Measurements from ENCODE around the gene PRKCA. TPM values are rescaled to one million over a fixed set of nuclear protein-coding genes. Genes with fewer than 3 reads are reported as not detected.

The PRKCA gene
- total and polyA plus RNA-seq, 2 of the 13 experiments (the other 11 are each of a cell fraction or from before 2014, with no cell fraction given) = 18.5 to 21.5 TPM

GRCh38 chr17:66451188-66452149 lies 149.1 kb downstream of the PRKCA start (continued):
- TF ChIP-seq SNAPC4 (CRISPR knock-in tag; IDR thresholded peaks at IDR 0.05) (no peak), ADNP (CRISPR knock-in tag; IDR thresholded peaks at IDR 0.05) (peak; percentile 24; the same call in 1 of the 2 replicates), NCOA2 (CRISPR knock-in tag; IDR thresholded peaks at IDR 0.05) (peak; percentile 63), CENPX (CRISPR knock-in tag; IDR thresholded peaks at IDR 0.05) (no peak), HNRNPK (IDR thresholded peaks at IDR 0.05; ENCODE audit: low read depth, low read length, poor library complexity, severe bottlenecking) (no peak), MZF1 (CRISPR knock-in tag; IDR thresholded peaks at IDR 0.05; ENCODE audit: borderline replicate concordance) (no peak), ATF5 (CRISPR knock-in tag; IDR thresholded peaks at IDR 0.05; ENCODE audit: low read depth) (no peak), SETDB1 (CRISPR knock-in tag; IDR thresholded peaks at IDR 0.05; ENCODE audit: borderline replicate concordance) (no peak), PHF5A (CRISPR knock-in tag; IDR thresholded peaks at IDR 0.05; ENCODE audit: low read depth, unreplicated experiment) (peak; percentile 77), SRF (IDR thresholded peaks at IDR 0.05; ENCODE audit: low read depth, low read length) (no peak), ESRRA (CRISPR knock-in tag; IDR thresholded peaks at IDR 0.05; ENCODE audit: low read depth) (no peak), ZNF331 (CRISPR knock-in tag; IDR thresholded peaks at IDR 0.05) (peak; percentile 50; the same call in 1 of the 2 replicates), ZNF292 (CRISPR knock-in tag; IDR thresholded peaks at IDR 0.05; ENCODE audit: borderline replicate concordance, low read depth) (peak; percentile 83), ZNF44 (CRISPR knock-in tag; IDR thresholded peaks at IDR 0.05) (peak; percentile 59; the same call in 1 of the 2 replicates)
- TF ChIP-seq, protein P1, sequence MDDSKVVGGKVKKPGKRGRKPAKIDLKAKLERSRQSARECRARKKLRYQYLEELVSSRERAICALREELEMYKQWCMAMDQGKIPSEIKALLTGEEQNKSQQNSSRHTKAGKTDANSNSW (CRISPR knock-in tag; IDR thresholded peaks at IDR 0.05; ENCODE audit: borderline replicate concordance) = no peak
- TF ChIP-seq, protein P2, sequence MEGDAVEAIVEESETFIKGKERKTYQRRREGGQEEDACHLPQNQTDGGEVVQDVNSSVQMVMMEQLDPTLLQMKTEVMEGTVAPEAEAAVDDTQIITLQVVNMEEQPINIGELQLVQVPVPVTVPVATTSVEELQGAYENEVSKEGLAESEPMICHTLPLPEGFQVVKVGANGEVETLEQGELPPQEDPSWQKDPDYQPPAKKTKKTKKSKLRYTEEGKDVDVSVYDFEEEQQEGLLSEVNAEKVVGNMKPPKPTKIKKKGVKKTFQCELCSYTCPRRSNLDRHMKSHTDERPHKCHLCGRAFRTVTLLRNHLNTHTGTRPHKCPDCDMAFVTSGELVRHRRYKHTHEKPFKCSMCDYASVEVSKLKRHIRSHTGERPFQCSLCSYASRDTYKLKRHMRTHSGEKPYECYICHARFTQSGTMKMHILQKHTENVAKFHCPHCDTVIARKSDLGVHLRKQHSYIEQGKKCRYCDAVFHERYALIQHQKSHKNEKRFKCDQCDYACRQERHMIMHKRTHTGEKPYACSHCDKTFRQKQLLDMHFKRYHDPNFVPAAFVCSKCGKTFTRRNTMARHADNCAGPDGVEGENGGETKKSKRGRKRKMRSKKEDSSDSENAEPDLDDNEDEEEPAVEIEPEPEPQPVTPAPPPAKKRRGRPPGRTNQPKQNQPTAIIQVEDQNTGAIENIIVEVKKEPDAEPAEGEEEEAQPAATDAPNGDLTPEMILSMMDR (CRISPR knock-in tag; IDR thresholded peaks at IDR 0.05) = peak; percentile 92
- TF ChIP-seq, protein P3, sequence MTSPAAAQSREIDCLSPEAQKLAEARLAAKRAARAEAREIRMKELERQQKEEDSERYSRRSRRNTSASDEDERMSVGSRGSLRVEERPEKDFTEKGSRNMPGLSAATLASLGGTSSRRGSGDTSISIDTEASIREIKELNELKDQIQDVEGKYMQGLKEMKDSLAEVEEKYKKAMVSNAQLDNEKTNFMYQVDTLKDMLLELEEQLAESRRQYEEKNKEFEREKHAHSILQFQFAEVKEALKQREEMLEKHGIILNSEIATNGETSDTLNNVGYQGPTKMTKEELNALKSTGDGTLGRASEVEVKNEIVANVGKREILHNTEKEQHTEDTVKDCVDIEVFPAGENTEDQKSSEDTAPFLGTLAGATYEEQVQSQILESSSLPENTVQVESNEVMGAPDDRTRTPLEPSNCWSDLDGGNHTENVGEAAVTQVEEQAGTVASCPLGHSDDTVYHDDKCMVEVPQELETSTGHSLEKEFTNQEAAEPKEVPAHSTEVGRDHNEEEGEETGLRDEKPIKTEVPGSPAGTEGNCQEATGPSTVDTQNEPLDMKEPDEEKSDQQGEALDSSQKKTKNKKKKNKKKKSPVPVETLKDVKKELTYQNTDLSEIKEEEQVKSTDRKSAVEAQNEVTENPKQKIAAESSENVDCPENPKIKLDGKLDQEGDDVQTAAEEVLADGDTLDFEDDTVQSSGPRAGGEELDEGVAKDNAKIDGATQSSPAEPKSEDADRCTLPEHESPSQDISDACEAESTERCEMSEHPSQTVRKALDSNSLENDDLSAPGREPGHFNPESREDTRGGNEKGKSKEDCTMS (CRISPR knock-in tag; conservative IDR thresholded peaks at IDR 0.05) = no peak

Data from HepG2 (cell line).